HG03432 (cell line): ENCODE results near the gene SYNGR1.
A peak's percentile ranks its signal among the peaks of the same experiment; 100 is the strongest.

ENCODE experiments used
- ATAC-seq: cut with Tn5 transposase; IDR thresholded peaks from one replicate; pipeline ENCODE4 v1.9.1; 2021; ENCODE audit warnings: mild to moderate bottlenecking, moderate library complexity; ENCODE audit not compliant: unreplicated experiment

SYNGR1 gene

DNA sequence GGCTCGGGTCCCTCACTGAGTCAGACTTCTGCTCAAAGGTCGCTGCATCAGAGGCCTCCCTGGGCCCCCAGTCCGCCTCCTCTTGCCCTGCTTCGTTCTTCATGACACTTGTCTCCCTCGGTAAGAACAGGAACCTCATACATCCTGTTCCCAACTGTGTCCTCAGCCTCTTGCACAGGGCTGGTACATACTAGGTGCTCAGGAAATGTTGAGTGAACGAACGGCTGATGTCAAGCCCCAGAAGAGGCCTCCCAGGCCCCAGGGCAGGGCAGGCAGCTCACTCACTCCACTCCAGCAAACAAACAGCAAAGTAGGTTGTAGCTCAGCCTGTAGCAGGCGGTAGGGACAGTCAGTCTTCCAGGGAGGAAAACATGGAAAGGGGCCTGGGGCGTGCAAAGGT, 17.2 kb downstream of the SYNGR1 start:
- ATAC-seq = no peak

GRCh38 chr22:39368461-39368911, 18.7 kb downstream of the SYNGR1 start:
- ATAC-seq = no peak

DNA sequence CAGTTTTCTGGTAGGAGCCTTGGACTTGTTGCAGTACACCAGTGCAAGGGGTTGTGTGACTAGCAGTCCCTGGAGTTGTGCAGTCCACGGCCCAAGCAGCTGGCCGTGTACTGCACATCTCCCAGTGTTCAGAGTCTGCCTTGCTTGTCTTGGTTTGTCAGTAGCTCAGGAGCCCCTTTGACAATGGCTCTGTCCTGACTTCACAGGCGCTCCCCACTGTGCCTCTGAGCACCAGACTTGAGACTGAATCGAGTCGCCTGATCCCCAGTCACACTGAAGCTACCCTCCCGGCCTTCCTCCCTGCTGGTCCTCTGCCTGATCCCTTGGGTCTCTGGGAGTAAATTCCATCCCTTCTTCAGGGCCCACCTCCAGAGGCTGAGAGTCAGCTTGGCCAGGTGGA, 19.4 kb downstream of the SYNGR1 start:
- ATAC-seq = no peak

DNA sequence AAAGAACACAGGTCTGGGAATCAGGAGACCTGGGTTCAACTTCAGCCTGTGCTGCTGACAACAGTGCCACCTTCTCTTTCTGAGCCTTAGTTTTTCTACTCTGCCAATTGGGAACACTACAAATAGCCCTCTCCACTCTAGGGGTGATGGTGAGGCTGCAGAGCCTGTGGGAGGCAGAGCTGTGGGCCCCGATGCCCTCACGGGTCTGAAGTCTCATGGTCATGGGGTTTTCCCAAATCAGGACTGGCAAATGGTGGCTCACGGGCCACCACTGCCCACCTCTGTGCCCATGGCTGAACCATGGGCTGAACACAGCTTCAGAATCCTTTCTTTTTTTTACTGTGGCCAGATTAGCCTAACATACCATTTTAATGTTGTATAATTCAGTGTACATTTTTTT, 19.8 kb downstream of the SYNGR1 start:
- ATAC-seq = no peak

DNA sequence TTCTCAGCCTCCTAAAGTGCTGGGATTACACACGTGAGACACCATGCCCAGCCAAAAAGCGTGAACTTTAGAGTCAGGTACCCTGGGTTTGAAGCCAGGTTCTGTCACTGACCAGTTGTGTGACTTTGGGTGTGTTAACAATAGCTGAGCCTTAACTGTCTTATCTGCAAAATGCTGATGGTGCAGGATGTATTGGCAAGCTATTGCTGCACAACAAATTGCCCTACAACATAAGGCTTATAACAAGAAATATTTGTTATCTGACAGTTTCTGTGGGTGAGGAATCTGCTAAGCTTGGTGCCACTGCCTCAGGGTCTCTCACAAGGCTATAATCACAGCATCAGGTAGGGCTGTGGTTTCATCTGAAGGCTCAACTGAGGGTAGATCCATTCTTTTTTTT, 21.9 kb downstream of the SYNGR1 start:
- no peak for ATAC-seq

DNA sequence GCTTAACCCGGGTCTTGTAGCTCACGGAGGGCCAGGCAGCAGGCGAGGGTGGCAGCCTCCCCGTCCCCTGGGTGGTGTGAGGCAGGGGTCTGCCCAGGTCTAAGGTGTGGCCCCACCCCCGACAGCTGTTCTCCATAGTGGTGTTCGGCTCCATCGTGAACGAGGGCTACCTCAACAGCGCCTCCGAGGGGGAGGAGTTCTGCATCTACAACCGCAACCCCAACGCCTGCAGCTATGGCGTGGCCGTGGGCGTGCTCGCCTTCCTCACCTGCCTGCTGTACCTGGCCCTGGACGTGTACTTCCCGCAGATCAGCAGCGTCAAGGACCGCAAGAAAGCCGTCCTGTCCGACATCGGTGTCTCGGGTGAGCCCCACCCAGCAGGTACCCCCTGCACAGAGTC, 24.4 kb downstream of the SYNGR1 start:
- no peak for ATAC-seq

DNA sequence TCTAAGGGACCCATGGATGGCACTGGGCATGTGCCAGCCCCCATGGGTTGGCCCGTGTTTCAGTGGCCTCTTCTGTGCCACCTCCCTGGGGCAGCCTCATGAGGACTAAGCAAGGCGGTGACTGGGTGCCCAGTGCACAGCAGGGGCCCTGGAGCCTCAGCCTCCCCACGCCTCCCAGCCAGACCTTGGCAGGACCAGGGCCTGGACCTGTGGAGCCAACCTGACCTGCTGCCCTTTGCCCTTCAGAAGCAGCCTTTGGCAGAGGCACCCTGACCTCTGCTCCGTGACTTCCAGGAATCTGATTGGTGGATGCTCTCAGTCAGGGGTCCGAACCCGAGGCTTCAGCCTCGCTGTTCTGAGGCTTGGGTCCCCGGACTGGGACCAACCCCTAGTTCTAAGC, 25.0 kb downstream of the SYNGR1 start:
- no peak for ATAC-seq

GRCh38 chr22:39375646-39376045, 25.9 kb downstream of the SYNGR1 start:
- no peak for ATAC-seq

DNA sequence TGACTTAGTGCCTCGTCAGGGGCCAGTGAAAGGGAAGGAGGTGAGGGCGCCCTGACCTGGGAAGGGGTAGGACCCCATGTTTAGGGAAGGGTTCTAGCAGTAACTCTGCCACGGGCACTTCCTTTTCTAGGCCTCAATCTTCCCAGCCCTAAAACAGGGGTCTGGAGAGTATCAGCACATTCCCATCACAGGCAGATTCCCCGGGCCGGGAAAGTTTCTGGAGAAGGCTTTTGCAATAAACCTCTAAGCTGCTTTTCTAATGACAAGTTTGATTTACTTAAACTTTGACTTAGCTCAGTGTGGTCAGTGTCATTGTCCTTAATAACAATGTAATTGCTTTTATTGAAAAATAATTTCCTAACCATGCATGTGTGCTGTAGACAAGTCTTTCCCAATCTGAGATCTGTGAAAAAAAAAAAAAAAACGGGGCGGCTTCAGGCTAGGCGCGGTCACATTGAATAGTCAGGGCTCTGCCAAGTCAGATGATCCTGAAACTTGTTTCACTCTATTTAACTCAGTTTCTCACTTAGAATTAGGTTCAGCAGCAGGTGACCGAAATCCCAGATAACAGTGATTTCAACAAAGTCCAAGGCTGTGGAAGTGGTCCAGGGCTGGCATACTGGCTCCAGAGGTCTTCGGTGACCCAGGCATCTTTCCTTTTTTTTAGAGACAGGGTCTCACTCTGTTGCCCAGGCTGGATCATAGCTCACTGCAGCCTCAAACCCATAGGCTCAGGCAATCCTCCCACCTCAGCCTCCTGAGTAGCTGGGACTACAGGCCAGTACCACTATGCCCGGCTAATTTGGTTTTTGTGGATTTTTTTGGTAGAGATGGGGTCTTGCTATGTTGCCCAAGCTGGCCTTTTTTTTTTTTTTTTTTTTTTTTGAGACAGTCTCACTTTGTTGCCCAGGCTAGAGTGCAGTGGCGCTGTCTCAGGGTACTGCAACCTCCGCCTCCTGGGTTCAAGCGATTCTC, 30.3 kb downstream of the SYNGR1 start:
- no peak for ATAC-seq

GRCh38 chr22:39381009-39381755, 31.4 kb downstream of the SYNGR1 start:
- ATAC-seq = no peak

GRCh38 chr22:39381930-39382329, 32.1 kb downstream of the SYNGR1 start:
- ATAC-seq = no peak

DNA sequence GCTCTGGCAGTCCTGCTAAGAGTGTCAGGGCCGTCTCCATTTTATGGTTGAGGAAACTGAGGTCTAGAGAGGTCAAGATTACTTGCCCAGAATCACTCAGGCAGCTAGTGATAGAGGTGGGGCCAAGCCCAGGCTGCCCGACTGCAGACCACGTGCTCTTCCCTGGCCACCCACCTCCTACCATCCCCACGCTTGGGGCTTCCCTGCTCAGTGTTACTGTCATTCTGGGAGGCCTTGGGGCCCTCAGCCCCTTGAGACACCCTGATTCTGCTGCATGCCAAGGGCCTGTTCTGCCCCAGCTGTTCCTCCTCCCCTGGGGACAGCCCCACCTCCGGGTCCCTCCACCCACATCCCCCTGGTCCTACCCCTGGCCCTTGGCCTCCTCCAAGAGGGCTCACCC, 32.6 kb downstream of the SYNGR1 start:
- peak; percentile 75 for ATAC-seq

- ATAC-seq = no peak
These were observed 34.2 kb downstream of the SYNGR1 start for GRCh38 chr22:39383841-39384625.

GRCh38 chr22:39384750-39385480, 35.1 kb downstream of the SYNGR1 start:
- no peak for ATAC-seq

DNA sequence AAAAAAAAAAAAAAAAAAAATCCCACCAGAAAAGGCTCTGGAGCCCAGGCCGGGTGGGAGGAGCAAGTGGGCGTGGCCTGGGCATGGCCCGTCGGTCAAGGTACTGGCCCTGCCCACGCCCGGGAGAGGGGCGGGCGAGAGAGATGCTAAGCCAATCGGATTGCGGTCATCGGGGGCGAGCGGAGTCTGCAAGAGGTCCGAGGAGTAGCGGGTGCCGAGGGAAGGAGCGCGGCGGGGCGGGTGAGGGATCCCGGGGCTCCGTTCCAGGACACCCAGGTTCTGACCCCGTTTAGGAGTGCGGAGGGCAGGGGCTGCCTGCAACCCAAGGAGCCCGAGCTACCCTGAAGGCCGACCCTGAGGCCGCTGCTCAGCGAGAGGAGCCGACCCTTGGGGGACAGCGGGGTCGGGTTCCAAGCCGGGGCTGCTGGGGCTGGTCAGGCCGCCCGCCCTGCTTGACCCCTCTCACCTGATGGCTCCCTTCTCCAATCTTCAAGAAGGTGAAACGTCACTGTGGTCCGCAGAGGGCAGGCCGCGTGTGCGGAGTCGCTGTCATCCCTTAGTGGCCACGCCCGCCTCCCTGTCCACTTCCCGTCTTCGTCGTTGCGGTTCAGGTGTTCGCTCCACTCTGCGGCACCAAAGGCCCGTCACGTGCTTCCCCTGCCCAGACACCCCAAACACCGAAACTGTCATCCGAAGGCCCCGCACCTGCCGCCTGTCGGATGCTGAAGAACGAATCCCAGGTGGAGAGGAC, 38.6 kb downstream of the SYNGR1 start:
- peak; percentile 62 for ATAC-seq

GRCh38 chr22:39389420-39389819, 39.6 kb downstream of the SYNGR1 start:
- ATAC-seq = no peak

- ATAC-seq = no peak
These were observed 42.7 kb downstream of the SYNGR1 start for GRCh38 chr22:39392341-39392948.

DNA sequence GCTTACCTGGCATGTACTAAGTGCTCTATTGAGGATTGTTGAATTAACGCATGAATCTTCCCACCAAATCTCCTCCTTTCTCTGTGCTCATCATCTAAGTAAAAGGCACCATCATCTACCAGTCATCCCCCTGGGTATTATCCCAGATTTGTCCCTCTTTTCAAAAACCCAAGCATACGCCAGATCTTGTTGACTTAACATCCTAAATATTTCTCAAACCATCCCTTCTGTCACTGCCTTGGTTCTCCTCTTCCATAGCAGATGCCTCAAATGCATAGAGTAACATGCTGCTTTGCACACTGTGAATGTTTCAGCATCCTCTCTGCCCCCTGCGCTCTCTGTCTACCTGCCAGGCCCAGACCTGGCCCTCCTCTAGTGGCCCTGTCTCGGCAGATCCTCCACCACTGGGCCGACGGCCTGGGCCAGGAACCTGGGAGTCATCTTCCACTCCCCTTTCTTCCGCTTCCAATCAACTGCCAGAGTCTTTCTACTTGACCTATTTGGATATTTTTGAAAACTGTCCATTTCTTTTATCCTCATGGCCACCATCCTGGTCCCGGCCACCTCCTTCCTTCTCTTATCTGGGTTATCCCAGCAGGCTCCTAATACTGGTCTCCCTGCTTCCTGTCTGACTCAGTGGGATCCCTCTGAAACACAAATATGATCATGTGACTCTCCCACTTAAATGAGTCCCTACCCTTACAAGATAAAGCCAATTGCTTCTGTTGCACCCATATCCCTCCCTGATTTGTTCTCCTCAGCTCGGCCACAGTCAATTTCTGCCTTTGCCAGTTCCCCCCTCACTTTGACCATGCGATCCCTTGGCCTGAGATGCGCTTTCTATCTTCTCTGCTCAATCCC, 46.4 kb downstream of the SYNGR1 start:
- ATAC-seq = no peak
